CD4-positive, alpha-beta T cell treated with Interleukin-15 for 4 hours (primary cell): Measurements from ENCODE around the gene MAST3.
A peak's percentile ranks its signal among the peaks of the same experiment; 100 is the strongest.

ENCODE experiments used
- DNase-seq: peaks from one replicate; pipeline ENCODE4 v3.0.0-alpha.2; 2020; ENCODE audit warnings: low spot score

MAST3 gene

GRCh38 chr19:18191640-18192062 is 94.1 kb downstream of the MAST3 start:
- DNase-seq, result no peak

DNA sequence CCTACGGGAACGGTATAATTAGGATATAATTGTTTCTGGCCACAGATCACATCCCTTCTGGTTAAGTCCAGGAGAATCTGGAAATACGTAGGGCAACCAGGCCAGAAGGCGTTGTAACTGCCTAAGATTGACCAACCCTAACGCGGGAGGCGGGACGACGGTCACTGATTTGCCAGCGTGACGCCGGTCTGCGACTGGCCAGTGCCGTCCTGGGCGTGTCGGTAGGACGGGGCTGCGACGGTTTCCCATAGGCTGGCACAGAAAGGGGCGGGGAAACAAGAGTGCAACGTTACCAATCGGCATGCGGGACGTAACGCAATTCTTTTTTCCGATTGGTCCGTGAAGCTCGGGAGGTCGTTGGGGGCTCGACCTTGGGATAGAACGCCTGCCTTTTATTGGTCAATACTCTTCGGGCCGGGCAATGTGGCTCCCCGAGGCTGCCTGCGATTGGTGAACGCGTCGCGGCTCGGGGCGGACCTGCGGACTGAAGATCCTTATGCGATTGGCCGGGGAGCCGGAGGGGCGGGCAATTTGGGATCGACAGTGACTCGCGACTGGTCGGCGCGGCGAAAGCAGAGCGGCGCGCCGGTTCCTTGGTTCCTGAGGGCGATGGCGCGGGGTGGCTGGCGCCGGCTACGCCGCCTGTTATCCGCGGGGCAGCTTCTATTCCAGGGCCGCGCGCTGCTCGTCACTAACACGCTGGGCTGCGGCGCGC is 95.3 kb downstream of the MAST3 start, which contains the start of gene MPV17L2:
TSS of gene MPV17L2 (plus strand) at position 546 of the 715 bp plus-strand sequence. CDS start at position 610, 64 bp downstream.
- DNase-seq, result peak; percentile 100

DNA sequence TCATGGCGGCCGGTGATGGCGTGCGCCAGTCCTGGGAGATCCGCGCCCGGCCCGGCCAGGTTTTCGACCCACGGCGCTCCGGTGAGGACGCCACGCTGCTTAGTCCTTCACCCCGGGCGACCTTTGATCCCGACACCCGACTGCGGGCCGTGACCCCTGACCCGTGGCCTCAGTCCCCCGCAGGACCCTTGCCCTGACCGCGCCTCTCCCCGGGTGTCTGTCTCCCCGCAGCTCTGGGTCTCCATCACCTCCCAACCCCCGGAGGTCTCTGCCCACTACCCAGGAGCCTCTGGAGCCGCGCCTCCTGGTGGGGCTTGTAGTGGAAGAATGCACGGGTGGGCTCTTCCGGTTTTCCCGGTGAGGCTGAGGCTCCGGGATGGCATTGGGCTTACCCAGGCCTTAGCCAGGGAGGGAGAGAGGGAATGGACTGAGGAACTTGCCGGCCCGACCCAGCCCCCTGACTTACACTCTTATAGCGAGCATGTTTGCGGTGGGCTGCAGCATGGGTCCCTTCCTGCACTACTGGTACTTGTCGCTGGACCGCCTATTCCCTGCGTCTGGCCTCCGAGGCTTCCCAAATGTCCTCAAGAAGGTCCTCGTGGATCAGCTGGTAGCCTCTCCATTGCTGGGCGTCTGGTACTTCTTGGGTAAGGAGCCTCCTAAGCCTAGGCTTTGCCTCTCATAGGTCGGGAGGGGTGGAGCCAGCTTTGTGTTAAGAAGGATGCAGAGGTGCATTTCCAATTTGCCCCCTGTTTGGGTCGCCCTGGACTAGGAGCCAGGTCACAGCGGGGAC is 96.0 kb downstream of the MAST3 start:
- DNase-seq, result no peak

DNA sequence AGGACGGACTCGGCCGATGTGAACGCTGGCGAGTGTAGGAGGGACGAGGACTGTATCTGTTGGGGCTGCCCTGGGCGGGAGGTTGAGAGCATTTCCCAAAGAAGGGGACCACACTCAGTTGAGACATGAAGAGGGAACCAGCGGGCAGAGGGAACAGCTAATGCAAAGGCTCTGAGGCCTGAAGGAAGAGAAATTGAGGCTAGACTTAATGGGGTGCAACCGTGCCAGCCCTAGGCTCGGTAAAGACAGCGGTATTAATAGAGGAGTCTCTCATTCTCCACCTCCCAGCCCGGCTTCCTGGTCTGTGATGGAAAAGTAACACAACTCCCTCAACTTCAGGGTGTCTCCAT is 96.6 kb downstream of the MAST3 start:
- DNase-seq, result no peak

DNA sequence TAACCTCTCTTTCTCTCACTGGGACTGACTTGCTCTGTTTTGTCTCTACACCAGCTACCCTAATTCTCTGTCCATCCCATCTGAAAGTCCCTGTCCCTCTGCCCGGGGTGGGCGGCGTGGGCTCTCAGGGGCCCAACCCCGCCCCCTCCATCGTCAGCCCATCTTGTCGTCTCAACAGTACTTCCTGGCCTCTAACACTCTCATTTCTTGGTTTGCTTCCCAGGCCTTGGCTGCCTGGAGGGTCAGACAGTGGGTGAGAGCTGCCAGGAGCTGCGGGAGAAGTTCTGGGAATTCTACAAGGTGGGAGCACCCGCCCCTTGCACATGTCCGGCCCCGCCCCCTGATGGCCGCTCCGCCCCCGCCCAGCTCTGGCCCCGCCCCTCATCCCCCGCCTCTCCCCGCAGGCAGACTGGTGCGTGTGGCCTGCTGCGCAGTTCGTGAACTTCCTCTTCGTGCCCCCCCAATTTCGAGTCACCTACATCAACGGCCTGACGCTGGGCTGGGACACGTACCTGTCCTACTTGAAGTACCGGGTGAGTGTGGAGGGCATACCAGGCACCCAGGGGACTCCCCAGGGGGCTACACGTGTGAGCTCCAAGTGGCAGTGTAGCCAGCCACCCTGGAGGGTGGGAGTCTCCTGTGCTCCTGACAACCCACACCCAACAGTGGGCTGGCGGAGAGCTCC is 97.1 kb downstream of the MAST3 start:
- peak; percentile 8 for DNase-seq

GRCh38 chr19:18196511-18196845 is 98.9 kb downstream of the MAST3 start:
- no peak for DNase-seq

DNA sequence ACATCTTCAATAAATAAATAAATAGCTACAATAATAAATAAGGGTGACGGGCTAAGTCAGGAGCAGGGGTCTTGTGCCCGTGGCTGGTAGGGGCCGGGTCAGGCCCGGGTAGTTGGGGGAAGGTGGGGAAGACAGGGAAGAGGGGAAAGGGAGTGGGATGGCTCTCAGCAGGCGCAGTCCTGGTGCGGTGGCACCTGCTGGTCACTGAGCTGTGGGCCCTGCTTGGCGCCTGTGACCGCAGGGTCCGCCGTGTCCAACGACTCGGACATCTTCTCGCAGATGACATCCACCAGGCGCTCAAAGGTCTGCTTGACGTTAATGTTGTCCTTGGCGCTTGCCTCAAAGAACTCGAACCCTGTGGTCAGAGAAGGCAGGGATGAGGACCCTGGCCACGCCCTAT is 99.7 kb downstream of the MAST3 start:
- DNase-seq, result no peak

DNA sequence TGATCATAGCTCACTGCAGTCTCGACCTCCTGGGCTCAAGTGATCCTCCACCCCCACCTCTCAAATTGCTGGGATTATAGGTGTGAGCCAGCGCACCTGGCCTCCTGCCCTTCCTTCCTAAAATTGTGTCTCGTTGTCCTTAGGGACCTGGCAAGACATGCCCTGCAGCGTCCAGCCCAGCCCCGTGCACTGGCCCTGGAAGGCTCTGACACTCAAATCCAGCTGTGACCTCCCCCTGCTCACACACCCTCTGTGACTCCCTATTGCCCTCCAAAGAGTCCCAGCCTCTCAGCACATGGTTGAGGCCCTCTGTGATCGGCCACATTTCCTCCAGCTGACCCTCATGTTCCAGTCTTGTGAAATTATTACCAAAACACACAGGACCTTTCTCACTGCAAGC is 100.4 kb downstream of the MAST3 start:
- DNase-seq, result no peak

- no peak for DNase-seq
Measured at GRCh38 chr19:18198374-18198773, 100.8 kb downstream of the MAST3 start.
